HepG2 (cell line): Measurements from ENCODE around the gene CYSLTR2. TPM values are rescaled to one million over a fixed set of nuclear protein-coding genes. Genes with fewer than 3 reads are reported as not detected.

ENCODE experiments used
- ATAC-seq: fragments of 200-7000 bp; cut with Tn5 transposase; 3 replicates; pipeline ENCODE4 v1.9.1; 2020; ENCODE audit warnings: mild to moderate bottlenecking, moderate library complexity
- BruUV-seq: library from RNA; stranded (reverse); fragments of 400-500 nt; replicated peaks from 2 replicates; lab custom pipeline; 2021; lab: Mats Ljungman, UMichigan
- CTCF ChIA-PET: fragments of 300-600 bp; formaldehyde crosslinking; extraction: SDS; loops from one replicate; lab custom pipeline; 2021; ENCODE audit warnings: low total read pairs, inconsistent platforms, low intra/inter-chr PET ratio; lab: Yijun Ruan, JAX
- POLR2A ChIA-PET: fragments of 350-600 bp; sonication (Branson Sonifier 250); formaldehyde crosslinking; loops from one replicate; lab custom pipeline; 2020; ENCODE audit warnings: antibody characterized with exemption, inconsistent platforms; lab: Yijun Ruan, JAX
- DNase-seq: peaks from one replicate; pipeline ENCODE4 v3.0.0-alpha.2; 2015; ENCODE audit warnings: low spot score
- FAIRE-seq: peaks from 3 replicates; lab custom pipeline; 2011; peaks lifted over from hg19 to GRCh38; lab: Jason Lieb, UNC
- H2AFZ ChIP-seq: one replicate; pipeline ENCODE4 v1.6.1; 2011; ENCODE audit warnings: low read length, inconsistent platforms
- H3K27ac ChIP-seq: fragments of 300-600 bp; 3 replicates; pipeline ENCODE4 v1.8.0; 2011; ENCODE audit warnings: mixed run types, mild to moderate bottlenecking, mixed read lengths, low read length, inconsistent platforms; ENCODE audit not compliant: insufficient read depth; ENCODE audit errors: extremely low read length
- H3K27me3 ChIP-seq, 2 experiments: fragments of 200-600 bp in 1 of 2; 2 replicates in 1 of 2; 3 replicates in 1 of 2; pipeline versions ENCODE4 v1.6.0 to v1.8.0; 2011; ENCODE audit warnings: low read length in 2 of 2, mild to moderate bottlenecking in 2 of 2, moderate library complexity in 2 of 2, inconsistent platforms in 1 of 2; ENCODE audit not compliant: insufficient read depth in 2 of 2, control insufficient read depth in 1 of 2
- H3K36me3 ChIP-seq, 2 experiments: fragments of 200-600 bp in 1 of 2; replicated peaks in 1 of 2; 2 replicates in 1 of 2; 3 replicates in 1 of 2; pipeline versions ENCODE4 v1.5.1 to v1.8.0; 2011; ENCODE audit warnings: low read length in 2 of 2, inconsistent platforms in 1 of 2; ENCODE audit not compliant: insufficient read depth in 2 of 2, control insufficient read depth in 1 of 2
- H3K4me1 ChIP-seq: 2 replicates; pipeline ENCODE4 v1.5.1; 2012; ENCODE audit warnings: low read length, inconsistent platforms; ENCODE audit not compliant: insufficient read depth
- H3K4me2 ChIP-seq: 2 replicates; pipeline ENCODE4 v1.6.0; 2011; ENCODE audit warnings: low read depth, low read length, inconsistent platforms
- H3K4me3 ChIP-seq, 3 experiments: fragments of 200-600 bp in 1 of 3; sonication (generic), shearing (Covaris generic) in 1 of 3; replicated peaks in 1 of 3; 2 replicates each; pipeline ENCODE4 v1.5.1; 2011 to 2016; ENCODE audit warnings: low read length in 3 of 3, inconsistent platforms in 2 of 3, low read depth in 2 of 3, mild to moderate bottlenecking in 2 of 3, control low read depth in 1 of 3, mixed read lengths in 1 of 3; ENCODE audit not compliant: insufficient read depth in 1 of 3
- H3K79me2 ChIP-seq: one replicate; pipeline ENCODE4 v1.6.1; 2011; ENCODE audit warnings: low read length, inconsistent platforms; ENCODE audit not compliant: insufficient read depth
- H3K9ac ChIP-seq: 2 replicates; pipeline ENCODE4 v1.6.0; 2011; ENCODE audit warnings: mild to moderate bottlenecking, low read depth, low read length, inconsistent platforms; ENCODE audit not compliant: insufficient read depth
- H3K9me3 ChIP-seq: 2 replicates; pipeline ENCODE4 v1.5.1; 2012; ENCODE audit warnings: mild to moderate bottlenecking, low read length
- H4K20me1 ChIP-seq: 2 replicates; pipeline ENCODE4 v1.6.0; 2011; ENCODE audit warnings: inconsistent platforms, mild to moderate bottlenecking, low read length, moderate library complexity; ENCODE audit not compliant: insufficient read depth
- ATF7 ChIP-seq, 2 experiments: fragments of 450-650 bp in 1 of 2; sonication (generic) in 1 of 2; formaldehyde crosslinking in 1 of 2; IDR thresholded peaks; 2 replicates each; pipeline versions ENCODE4 v1.4.0 to v1.6.1; 2016 to 2020; ENCODE audit warnings: antibody characterized with exemption in 1 of 2, mild to moderate bottlenecking in 1 of 2, missing genetic modification reagents in 1 of 2
- DMAP1 ChIP-seq: IDR thresholded peaks from 2 replicates; pipeline ENCODE4 v1.6.1; 2016
- FOXK2 ChIP-seq: fragments of 450-650 bp; IDR thresholded peaks from 2 replicates; pipeline ENCODE4 v1.6.1; 2016
- HMGA1 ChIP-seq: sonication (generic); formaldehyde crosslinking; conservative IDR thresholded peaks from 2 replicates; pipeline ENCODE4 v1.4.0; 2020; ENCODE audit warnings: missing genetic modification reagents
- PRDM4 ChIP-seq: sonication (generic); formaldehyde crosslinking; IDR thresholded peaks from 2 replicates; pipeline ENCODE4 v1.9.0; 2021; ENCODE audit warnings: missing genetic modification reagents, borderline replicate concordance
- ZFP37 ChIP-seq: sonication (generic); formaldehyde crosslinking; IDR thresholded peaks from 2 replicates; pipeline ENCODE4 v1.4.0; 2020; ENCODE audit warnings: missing genetic modification reagents, borderline replicate concordance
- WGBS: methylation state at CpG from one replicate; pipeline ENCODE4 v1.1.6; 2017; ENCODE audit warnings: low lambda C conversion rate; 5-methylcytosine and 5-hydroxymethylcytosine counted together
- in situ Hi-C: cut with HindIII; loops from 2 replicates; pipeline ENCODE4 v1.10.0; 2017; ENCODE audit warnings: low pct_unique_long_range_greater_than_20kb; ENCODE audit not compliant: extremely low pct_ligation_motif_present
- intact Hi-C: fragments of 100-400 bp; cut with micrococcal nuclease; formaldehyde crosslinking; loops from one replicate; pipeline ENCODE4 v1.10.0; 2022; ENCODE audit not compliant: unreplicated experiment
- polyA plus RNA-seq, 8 experiments: library from polyadenylated mRNA; depleted of rRNA in 3 of 8; stranded (reverse) in 7 of 8; unstranded in 1 of 8; fragments of >200 nt; fragmentation: Illumina TruSeq in 4 of 8; extraction: Trizol in 4 of 8; gene quantifications; 2 replicates each; pipeline versions ENCODE4 v1.2.1 to v1.2.3, GENCODE V29; 2011 to 2016; ENCODE audit warnings: low read depth in 4 of 8, missing spikeins in 1 of 8, mixed read lengths in 1 of 8; ENCODE audit not compliant: insufficient read depth in 1 of 8
- total RNA-seq, 5 experiments: library from RNA; depleted of rRNA; stranded (reverse); fragments of >200 nt; fragmentation: Illumina TruSeq; extraction: Trizol; gene quantifications; 2 replicates each; pipeline ENCODE4 v1.2.3, GENCODE V29; 2016; ENCODE audit warnings: low read depth in 1 of 5

CYSLTR2 gene
- total and polyA plus RNA-seq, 2 of the 13 experiments (the other 11 are each of a cell fraction or from before 2014, with no cell fraction given), result not detected

- no peak for TF ChIP-seq PRDM4 (CRISPR knock-in tag)
- TF ChIP-seq, all 625 proteins: peak for 0
Measured at GRCh38 chr13:48748681-48749080, 95.0 kb downstream of the CYSLTR2 start (continued).

- no peaks in the 10 kb centered on the region for H3K36me3 ChIP-seq
- no peak overlapping the region for H3K4me3 ChIP-seq
- no peaks in the 10 kb centered on the region for H3K79me2 ChIP-seq
- CTCF ChIA-PET, result interaction anchor here (3.3 kb wide), 1 partner anchor 19 kb away, joined by 27 read pairs; no protein-coding TSS in a partner anchor
- no peak overlapping the region for H2AFZ ChIP-seq
- H3K4me2 ChIP-seq, result no peak overlapping the region
- POLR2A ChIA-PET, result no interaction called here
- H3K27ac ChIP-seq, result no peak overlapping the region
- peaks cover 11% of the 10 kb centered on the region for H3K4me1 ChIP-seq
- H3K27me3 ChIP-seq, result no peaks in the 10 kb centered on the region
- BruUV-seq, result no TSS peak
- in situ Hi-C loops, result no loop called here
- no peak for TF ChIP-seq ATF7 (IDR thresholded peaks at IDR 0.05)
- TF ChIP-seq ATF7 (CRISPR knock-in tag; IDR thresholded peaks at IDR 0.05), result no peak
- no peak for TF ChIP-seq HMGA1 (CRISPR knock-in tag)
- TF ChIP-seq FOXK2, result no peak
- TF ChIP-seq ZFP37 (CRISPR knock-in tag), result no peak
- no peak for TF ChIP-seq DMAP1
- WGBS, result 21% methylated on average over 3 of the region's 4 CpGs
- intact Hi-C loops, result loop anchor here (1.0 kb wide), 1 partner anchor 20 kb away; no protein-coding TSS in a partner anchor
- ATAC-seq (no peak), FAIRE-seq (no peak), DNase-seq (no peak)
- H4K20me1 ChIP-seq, result no peaks in the 10 kb centered on the region
- H3K9me3 ChIP-seq, result no peaks in the 10 kb centered on the region
- H3K9ac ChIP-seq, result no peak overlapping the region
Measured at GRCh38 chr13:48749144-48749543, 95.4 kb downstream of the CYSLTR2 start.
